Ovary (tissue), 3 donors: ENCODE measurements around the gene VPS8.

Experiments
- CTCF ChIP-seq, 3 donors: fragments of 450-650 bp in 2 of 3; fragments of 200-600 bp in 1 of 3; IDR thresholded peaks; one replicate each; pipeline versions ENCODE4 v1.5.1 to v1.8.0; 2016 to 2022; ENCODE audit warnings: antibody characterized with exemption in 3 of 3, mild to moderate bottlenecking in 1 of 3
- POLR2A ChIP-seq: fragments of 450-650 bp; IDR thresholded peaks from one replicate; pipeline ENCODE4 v1.6.1; 2017; ENCODE audit warnings: antibody characterized with exemption, mild to moderate bottlenecking, moderate library complexity
- donor health status: DM: no; HTN: no; CAD: no.

GRCh38 chr3:184789314-184789998 is 22.5 kb upstream of the VPS8 start:
- TF ChIP-seq CTCF (IDR thresholded peaks at IDR 0.05) (no peak), POLR2A (no peak)
